A172 (cell line): ENCODE data around the gene TMOD3. TPM values are rescaled to one million over a fixed set of nuclear protein-coding genes. Genes with fewer than 3 reads are reported as not detected.
"Not testable (repeated sequence)": the region's sequence is repeated elsewhere in the genome, so short reads cannot be mapped to it uniquely, and the experiment has no call there.

Experiments
- DNase-seq: peaks from one replicate; pipeline ENCODE4 v3.0.0-alpha.2; 2015; ENCODE audit warnings: low spot score
- total RNA-seq: library from RNA; depleted of rRNA; stranded (reverse); fragments of >200 nt; shearing (Covaris generic); gene quantifications from 2 replicates; pipeline ENCODE4 v1.2.3, GENCODE V29; 2014

TMOD3 gene
- total RNA-seq, 1 experiment from 2014 or later: 54.7 TPM

DNA sequence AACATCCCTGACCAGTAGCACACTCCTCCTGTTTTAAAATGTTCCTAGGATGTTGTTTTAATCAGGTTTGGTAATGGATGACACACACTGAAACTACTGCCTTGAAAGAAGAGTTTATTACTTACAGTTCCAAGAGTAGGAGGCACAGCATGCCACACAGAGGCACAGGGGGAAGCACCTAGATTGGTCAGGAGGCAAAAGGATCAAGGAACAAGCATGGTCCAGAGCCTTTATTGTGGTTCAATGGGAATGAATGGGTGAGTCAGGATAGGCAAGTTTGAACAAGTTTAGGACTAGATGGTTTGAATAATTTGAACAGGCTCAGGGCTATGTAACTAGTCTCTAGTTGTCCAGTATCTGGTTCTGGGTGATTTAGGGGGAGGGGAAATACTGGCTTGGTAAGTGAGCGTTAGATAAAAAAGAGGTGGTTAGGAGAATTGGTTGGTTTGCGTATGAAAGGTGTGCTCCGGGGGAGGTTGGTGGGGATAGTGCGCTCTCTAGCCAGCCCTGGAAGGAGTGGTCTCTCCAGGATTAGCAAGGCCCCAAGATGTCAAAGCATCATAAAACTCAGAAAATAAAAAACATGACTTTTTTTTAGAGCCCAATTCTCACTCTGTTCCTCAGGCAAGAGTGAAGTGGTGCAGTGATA is 35.1 kb downstream of the TMOD3 start:
- no peak for DNase-seq

DNA sequence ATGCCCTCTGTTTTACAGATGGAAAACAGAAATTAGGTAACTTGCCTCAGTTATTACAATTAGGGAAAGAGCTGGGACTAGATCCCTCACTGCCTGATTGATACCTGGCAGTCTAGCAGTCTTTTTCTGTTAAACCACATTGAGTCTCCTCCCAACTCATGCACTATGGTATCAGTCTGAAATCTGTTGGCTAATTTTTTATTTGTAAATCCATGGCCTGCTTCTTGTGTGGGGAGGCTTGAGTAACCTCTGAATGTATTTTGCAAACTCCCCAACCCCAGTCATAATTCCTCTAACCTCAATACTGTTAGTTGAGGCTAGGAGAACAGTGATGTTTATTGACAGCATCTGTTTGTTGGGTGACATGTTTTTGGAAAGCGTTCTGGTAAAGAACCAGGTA is 35.9 kb downstream of the TMOD3 start:
- DNase-seq: no peak

GRCh38 chr15:51866161-51866560 is 36.7 kb downstream of the TMOD3 start:
- no peak for DNase-seq

DNA sequence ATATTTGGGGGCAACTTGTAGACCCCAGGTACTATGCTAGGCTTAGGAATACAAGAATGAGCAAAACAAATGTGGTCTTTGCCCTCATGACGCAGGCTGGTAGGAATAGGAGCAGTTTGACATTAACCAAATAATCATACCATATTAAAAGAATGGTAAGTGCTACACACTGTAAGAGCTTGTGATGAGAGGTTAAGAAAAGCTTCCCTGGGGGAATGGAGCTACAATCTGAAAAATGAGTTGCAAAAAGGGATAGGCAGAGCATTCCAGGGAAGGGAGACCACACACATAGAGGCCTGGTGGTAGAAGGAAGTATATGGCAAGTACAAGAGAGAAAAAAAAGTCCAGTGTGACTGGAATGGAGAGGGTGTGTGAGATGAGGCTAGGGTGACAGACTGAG is 37.3 kb downstream of the TMOD3 start:
- no peak for DNase-seq

GRCh38 chr15:51869060-51869421 is 39.6 kb downstream of the TMOD3 start:
- DNase-seq: peak; percentile 70

GRCh38 chr15:51870774-51871173 is 41.3 kb downstream of the TMOD3 start:
- DNase-seq: no peak

DNA sequence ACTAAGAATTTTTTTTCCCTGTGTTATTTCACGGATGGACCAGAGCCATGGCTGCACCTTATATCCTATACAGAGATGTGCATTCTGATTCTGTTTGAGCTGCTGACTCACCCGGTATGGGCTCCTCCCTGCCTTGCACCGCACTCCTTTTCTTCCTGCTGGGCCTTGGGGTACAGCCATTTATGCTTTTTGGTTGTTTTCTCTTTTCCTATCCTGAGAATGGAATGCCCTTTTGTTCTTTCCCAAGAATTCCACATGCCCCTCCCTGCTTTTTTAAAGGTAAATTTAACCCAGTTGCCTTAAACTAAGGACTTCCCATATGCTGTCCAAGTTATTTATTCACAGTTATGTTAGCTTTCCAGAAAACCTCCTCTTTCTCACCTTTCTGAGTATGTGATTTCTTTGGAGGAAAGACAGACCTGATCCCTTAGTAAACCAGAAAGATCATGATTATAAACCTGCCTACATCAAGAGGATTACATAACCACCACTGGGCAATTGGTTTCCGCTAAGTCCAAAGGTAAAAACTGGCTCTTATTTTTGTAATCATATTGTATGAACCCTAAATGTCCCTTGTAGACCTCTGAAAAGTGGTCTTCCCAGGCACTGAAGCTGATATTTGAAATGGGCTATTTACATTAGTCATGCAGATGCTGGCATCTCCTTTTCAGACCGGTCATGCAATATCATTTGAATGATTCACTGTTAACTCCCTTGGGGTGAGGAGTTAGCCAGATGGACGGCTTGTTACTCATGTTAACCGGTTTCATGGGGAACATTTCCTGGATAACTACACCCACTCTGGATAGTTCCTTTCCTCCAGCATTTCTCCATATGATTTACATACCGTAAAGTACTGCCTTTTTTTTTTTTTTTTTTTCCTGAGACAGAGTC is 45.5 kb downstream of the TMOD3 start:
- DNase-seq: peak; percentile 95

GRCh38 chr15:51876169-51876568 is 46.7 kb downstream of the TMOD3 start:
- DNase-seq: no peak

DNA sequence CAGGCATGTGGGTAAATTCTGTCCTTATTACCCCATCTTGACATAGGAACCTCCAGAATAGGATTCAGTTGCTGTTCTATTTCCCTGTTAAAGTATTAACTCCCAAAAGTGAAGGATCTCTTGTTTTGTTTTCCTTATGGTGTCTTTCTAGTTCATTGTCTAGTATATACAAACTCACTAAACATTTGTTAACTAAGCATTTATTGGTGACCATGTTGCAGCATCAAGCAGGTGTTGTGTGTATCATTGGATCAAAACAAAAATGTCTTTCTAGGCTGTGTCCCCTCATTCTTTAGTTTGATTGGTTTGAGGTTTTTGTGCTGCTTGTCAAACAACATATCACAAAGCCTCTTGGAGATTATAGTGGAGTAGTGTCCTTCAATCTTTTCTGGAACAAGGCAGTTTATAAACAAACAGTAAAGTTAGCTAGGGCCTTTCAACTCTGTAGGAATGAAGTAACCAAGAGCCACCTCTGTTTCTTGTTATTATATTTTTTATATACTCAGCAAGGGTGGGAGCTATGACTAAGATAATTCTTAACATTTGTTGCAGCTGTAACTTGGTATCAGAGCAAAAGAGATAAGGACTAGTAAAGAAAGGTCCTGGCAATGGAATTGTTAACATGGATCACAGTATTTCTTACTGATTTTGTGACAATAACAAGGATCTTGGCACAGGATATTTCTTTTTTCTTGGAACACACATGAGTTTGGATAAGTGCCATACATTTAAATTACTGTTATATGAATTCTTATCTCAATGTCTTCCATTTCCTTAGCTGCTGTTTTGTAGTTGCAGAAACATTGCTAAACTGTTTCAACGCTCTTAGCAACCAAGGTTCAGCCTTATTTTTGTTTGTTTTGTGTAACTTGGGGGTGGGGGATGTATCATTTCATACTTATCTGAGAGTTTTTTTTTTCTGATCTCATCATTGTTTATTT is 49.3 kb downstream of the TMOD3 start:
- DNase-seq: peak; percentile 19

DNA sequence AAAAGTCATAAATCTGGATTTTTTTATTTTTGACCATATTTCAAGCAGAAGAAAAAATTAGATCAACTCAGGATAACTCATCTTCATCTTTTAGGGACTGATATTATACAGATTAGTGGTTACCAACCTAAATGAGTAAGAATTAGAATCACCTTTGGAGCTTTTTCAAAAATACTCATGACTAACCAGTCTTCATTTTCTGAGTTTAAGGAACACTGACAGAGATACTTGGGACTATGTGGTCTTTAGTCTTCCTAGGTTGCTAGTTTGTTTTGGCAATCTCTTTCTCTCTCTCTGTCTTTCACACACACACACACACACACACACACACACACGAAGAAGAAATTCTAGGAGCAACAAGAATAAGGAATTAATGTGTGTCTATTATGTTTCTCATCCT is 50.1 kb downstream of the TMOD3 start:
- DNase-seq: no peak

DNA sequence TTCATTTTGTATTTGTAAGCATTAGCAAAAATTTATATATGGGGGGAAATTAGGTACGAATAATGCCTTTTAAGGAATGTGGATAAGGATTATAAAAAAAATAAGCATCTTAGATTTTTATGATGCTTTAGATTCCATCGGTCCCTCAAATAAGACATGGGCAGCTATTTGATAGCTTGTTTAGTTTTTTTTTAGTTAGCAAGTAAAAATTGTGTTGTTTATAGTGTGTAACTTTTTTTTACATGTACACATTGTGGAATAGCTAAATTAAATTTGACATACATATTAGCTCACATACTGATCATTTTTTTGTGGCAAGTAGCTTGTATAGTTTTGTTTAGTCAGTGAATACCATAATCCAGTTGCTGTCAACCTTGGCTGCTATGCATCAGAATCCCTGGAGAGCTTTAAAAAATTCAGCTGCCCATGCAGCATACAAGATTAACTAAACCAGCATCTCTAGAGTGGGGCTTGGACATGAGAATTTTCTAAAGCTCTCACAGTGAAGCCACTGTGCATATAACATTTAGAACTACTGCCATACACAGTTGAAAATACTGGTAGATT is 53.9 kb downstream of the TMOD3 start:
- no peak for DNase-seq

GRCh38 chr15:51884041-51884440 is 54.6 kb downstream of the TMOD3 start:
- no peak for DNase-seq

DNA sequence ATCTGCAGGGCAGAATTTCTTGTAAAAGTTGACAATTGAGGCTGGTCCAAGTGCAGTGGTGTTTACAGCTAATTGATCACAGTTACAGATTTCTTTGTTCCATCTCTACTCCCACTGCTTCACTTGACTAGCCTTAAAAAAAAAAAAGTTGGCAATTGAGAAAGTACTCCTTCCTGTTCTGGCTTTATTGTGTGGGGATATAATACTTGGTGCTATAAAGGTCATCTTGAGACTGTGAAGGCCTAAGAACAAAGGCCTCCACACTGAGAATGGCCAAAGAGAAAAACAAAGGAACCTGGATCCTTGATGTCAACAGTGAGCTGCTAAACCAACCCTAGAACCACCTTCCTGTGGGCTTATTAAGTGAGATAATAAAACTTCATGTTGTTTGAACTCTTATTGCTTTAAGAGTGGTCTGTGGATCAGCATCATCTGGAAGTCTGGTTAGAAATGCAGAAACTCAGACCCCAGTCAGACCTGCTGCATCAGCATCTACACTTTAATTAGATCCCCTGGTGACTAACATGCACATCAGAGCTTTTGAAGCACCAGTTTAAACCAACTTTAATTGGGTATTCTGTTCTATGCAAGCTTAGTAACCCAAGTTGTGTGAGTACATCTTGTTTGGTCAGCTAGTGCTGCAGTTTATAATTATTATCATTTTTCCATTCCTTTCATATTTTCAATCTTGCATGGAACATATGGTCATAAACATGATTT is 55.2 kb downstream of the TMOD3 start:
- peak; percentile 25 for DNase-seq

DNA sequence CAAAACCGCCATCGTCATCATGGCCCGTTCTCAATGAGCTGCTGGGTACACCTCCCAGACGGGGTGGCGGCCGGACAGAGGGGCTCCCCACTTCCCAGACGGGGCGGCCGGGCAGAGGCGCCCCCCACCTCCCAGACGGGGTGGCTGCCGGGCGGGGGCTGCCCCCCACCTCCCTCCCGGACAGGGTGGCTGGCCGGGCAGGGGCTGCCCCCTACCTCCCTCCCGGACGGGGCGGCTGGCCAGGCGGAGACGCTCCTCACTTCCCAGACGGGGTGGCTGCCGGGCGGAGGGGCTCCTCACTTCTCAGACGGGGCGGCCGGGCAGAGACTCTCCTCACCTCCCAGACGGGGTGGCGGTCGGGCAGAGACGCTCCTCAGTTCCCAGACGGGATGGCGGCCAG is 56.3 kb downstream of the TMOD3 start:
- DNase-seq: not testable (repeated sequence)

GRCh38 chr15:51887887-51888592 is 58.6 kb downstream of the TMOD3 start:
- DNase-seq: no peak

- no peak for DNase-seq
These were observed 59.2 kb downstream of the TMOD3 start for GRCh38 chr15:51888593-51889195.

GRCh38 chr15:51889486-51889885 is 60.0 kb downstream of the TMOD3 start:
- no peak for DNase-seq

GRCh38 chr15:51904421-51904820 is 75.0 kb downstream of the TMOD3 start:
- no peak for DNase-seq

GRCh38 chr15:51904931-51905330 is 75.5 kb downstream of the TMOD3 start:
- no peak for DNase-seq
